Measurements from ENCODE around the gene ATXN7L2.

Gene ATXN7L2

DNA sequence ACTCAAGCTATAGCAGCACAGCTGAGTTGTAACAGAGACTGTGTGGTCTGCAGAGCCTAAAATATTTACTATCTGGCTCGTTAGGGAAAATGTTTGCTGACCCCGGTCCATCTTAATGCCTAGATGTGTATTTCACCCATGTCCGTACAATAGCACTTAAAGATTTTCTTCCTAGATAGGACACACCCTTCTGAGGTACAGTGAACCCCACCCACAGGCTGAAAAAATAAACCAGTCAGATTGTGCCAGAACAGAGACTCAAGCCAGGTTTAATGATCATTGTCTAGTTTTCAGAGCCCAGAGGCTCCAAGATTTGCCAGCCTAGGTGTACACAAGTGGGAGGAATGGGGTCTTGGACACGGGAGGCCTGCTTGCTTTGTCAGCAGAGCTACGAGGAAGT is 20.2 kb downstream of the ATXN7L2 start:
- TF ChIP-seq, protein P1, sequence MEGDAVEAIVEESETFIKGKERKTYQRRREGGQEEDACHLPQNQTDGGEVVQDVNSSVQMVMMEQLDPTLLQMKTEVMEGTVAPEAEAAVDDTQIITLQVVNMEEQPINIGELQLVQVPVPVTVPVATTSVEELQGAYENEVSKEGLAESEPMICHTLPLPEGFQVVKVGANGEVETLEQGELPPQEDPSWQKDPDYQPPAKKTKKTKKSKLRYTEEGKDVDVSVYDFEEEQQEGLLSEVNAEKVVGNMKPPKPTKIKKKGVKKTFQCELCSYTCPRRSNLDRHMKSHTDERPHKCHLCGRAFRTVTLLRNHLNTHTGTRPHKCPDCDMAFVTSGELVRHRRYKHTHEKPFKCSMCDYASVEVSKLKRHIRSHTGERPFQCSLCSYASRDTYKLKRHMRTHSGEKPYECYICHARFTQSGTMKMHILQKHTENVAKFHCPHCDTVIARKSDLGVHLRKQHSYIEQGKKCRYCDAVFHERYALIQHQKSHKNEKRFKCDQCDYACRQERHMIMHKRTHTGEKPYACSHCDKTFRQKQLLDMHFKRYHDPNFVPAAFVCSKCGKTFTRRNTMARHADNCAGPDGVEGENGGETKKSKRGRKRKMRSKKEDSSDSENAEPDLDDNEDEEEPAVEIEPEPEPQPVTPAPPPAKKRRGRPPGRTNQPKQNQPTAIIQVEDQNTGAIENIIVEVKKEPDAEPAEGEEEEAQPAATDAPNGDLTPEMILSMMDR (IDR thresholded peaks at IDR 0.05), result no peak
- Histone ChIP-seq H3K4me3 (ENCODE audit: low read depth in 1 of 2, low read length in 1 of 2) (no peak overlapping the region), H3K36me3 (peaks cover 33% of the 10 kb centered on the region), H3K27ac (no peak overlapping the region), H3K27me3 (peaks cover 16% of the 10 kb centered on the region), H3K9me3 (no peaks in the 10 kb centered on the region), H3K4me1 (ENCODE audit: control insufficient read depth in 1 of 2, insufficient read depth in 1 of 2, low read depth in 1 of 2, low read length in 1 of 2) (peaks cover 9 to 12% of the 10 kb centered on the region in 2 experiments)

DNA sequence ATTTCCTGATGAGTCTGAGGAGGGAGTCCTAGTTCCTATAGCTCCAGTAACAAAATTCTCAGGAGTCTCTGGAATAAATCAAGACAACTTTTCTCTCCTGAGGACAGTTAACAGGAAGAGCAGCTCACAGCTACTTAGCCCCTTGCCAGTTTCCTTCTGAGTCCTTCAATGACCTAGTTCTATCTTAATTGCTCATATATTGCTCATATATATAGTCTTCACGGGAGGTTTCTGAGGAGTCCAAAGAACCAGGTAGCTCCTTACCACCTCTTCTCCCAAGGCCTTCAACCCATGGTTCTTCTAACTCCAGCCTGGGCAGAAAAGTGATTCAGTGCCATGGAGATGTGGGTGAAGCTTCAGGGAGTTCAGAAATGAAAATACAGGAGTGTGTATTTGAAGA is 21.3 kb downstream of the ATXN7L2 start:
- peaks cover 23% of the 10 kb centered on the region for H3K36me3 ChIP-seq
- H3K4me1 ChIP-seq (ENCODE audit: control insufficient read depth in 1 of 2, insufficient read depth in 1 of 2, low read depth in 1 of 2, low read length in 1 of 2), result peaks cover 16 to 20% of the 10 kb centered on the region in 2 experiments
- no peak overlapping the region for H3K4me3 ChIP-seq (ENCODE audit: low read depth in 1 of 2, low read length in 1 of 2)
- TF ChIP-seq, protein P1 (IDR thresholded peaks at IDR 0.05), result no peak
- peaks cover 27% of the 10 kb centered on the region for H3K27me3 ChIP-seq
- H3K27ac ChIP-seq, result no peak overlapping the region
- H3K9me3 ChIP-seq, result no peaks in the 10 kb centered on the region

DNA sequence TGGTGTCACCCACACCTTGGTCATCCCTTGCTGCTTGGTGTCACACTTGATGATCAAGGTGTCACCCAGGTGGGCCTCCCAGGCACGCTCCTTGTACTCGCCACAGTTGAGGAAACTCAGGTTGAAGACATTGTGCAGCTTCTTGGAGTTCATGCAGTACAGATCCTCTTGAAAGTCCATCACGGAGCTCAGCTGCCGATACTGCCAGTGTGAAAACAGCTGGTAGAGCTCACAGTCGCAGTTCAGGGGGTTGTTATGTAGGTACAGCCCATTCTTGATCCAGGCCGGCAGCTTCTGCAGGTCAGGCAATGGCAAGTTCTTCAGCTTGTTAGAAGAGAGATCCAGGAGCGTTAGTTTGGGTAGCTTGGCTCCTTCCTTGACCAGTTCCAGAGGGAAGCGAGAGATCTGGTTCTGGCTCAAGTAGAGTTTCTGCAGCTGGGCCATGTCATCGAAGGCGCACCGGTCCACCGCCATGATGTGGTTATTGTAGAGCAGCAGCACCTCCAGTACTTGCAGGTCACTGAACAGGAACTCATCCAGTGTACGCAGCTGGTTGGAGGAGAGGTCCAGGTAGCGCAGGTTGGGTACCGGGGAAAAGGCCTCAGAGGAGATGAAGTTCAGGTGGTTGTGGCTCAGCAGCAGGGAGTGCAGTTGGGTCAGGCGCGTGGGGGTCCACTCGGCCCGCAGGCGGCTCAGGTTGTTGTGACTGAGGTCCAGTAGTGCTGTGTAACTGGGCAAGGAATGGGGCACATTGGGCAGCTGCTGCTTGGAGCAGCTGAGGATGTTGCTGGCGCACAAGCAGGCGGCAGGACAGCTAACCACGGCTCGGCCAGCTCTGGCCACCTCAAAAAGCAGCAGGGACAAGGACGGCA is 24.5 kb downstream of the ATXN7L2 start:
- TF ChIP-seq, protein P1 (IDR thresholded peaks at IDR 0.05), result no peak
- Histone ChIP-seq H3K9me3 (no peaks in the 10 kb centered on the region), H3K4me3 (ENCODE audit: low read depth in 1 of 2, low read length in 1 of 2) (no peak overlapping the region), H3K4me1 (ENCODE audit: control insufficient read depth in 1 of 2, insufficient read depth in 1 of 2, low read depth in 1 of 2, low read length in 1 of 2) (peaks cover 11 to 12% of the 10 kb centered on the region in 2 experiments), H3K36me3 (no peaks in the 10 kb centered on the region), H3K27ac (no peak overlapping the region), H3K27me3 (peaks cover 59% of the 10 kb centered on the region)

DNA sequence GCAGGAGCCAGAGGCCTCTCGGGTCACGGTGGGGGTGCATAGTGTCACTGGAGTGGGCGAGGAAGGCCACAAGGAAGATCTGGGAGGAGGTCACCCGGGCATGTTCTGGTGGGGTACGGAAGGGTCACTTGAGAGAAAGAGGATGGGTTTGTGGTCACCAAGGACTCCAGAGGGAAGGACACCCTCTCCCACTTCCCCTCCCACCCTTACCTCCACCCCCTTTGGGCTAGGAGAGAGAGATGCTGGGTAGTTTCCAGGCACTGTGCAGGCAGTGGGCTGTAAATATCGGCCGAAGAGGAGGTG is 25.1 kb downstream of the ATXN7L2 start:
- peak overlapping the region; percentile 55 to 56 for H3K4me3 ChIP-seq (ENCODE audit: low read depth in 1 of 2, low read length in 1 of 2)
- no peaks in the 10 kb centered on the region for H3K9me3 ChIP-seq
- peaks cover 60% of the 10 kb centered on the region for H3K27me3 ChIP-seq
- H3K27ac ChIP-seq, result no peak overlapping the region
- H3K4me1 ChIP-seq (ENCODE audit: control insufficient read depth in 1 of 2, insufficient read depth in 1 of 2, low read depth in 1 of 2, low read length in 1 of 2), result peaks cover 11 to 12% of the 10 kb centered on the region in 2 experiments
- TF ChIP-seq, protein P1 (IDR thresholded peaks at IDR 0.05), result no peak
- H3K36me3 ChIP-seq, result no peaks in the 10 kb centered on the region

DNA sequence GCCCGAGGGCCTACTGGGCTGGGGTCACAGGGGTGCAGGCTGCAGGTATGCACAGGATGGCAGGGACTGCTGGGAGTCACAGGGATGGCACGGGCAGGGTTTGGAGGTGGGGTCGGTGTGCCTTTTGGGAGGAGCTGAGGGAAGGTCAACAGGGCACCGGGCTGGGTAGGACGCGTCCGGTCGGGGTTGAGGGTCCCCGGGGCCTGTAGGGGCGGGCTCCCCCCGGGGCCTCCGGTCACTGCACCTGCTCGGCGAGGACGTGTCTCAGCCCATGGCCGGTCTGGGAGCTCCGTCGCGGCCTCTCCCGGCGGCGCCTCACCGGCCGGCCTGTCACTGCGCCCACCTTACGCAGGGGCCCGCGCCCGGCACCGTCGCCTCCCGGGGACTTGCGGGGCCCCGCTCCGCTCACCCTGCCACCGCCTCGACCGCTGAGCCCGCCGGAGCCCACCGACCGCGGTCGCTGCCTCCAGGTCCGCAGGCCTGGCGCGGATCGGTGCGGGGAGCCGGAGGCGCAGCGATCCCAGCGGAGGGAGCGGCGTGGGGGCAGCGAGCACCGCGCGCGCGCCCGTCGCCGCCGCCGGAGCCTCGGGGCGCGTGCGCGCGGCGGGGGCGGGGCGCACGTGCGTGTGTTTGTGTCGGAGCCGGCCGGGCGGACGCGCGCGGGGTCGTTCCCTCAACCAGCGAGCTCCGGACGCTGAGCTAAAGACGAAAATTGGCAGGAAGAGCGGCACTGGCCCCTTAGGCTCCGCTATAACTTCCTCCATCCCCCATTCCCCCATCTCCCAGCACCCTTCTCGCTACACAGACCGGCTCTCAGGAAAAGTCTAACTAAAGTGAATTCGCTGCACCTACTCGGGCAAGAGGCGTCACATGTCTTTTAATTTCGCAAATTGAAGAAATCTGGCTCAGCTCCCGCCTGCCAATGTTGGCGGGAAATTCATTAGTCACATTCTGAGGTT is 25.8 kb downstream of the ATXN7L2 start, which contains the start of gene AMIGO1:
AMIGO1 (minus strand) TSS at position 552 of the 959 bp plus-strand sequence. CDS start 815 bp downstream, outside the sequence.
- TF ChIP-seq, protein P1 (IDR thresholded peaks at IDR 0.05), result no peak
- peaks cover 11 to 12% of the 10 kb centered on the region in 2 experiments for H3K4me1 ChIP-seq (ENCODE audit: control insufficient read depth in 1 of 2, insufficient read depth in 1 of 2, low read depth in 1 of 2, low read length in 1 of 2)
- peaks cover 60% of the 10 kb centered on the region for H3K27me3 ChIP-seq
- no peak within 1 kb of the TSS for H3K27ac ChIP-seq
- H3K9me3 ChIP-seq, result no peaks in the 10 kb centered on the region
- peak within 1 kb of the TSS; percentile 55 to 56 for H3K4me3 ChIP-seq (ENCODE audit: low read depth in 1 of 2, low read length in 1 of 2)
- H3K36me3 ChIP-seq, result no peaks in the 10 kb centered on the region
